Liver (tissue), 9 donors: ENCODE results near the gene FLNB. TPM values are rescaled to one million over a fixed set of nuclear protein-coding genes. Genes with fewer than 3 reads are reported as not detected.

Source experiments
- DNase-seq: peaks from one replicate; pipeline ENCODE4 v3.0.0-alpha.2; 2017; ENCODE audit warnings: low spot score
- H3K27ac ChIP-seq, 2 donors: one replicate each; pipeline ENCODE4 v1.7.0; 2013; ENCODE audit warnings: inconsistent platforms in 2 of 2, low read length in 2 of 2, control low read depth in 1 of 2, low read depth in 1 of 2, mild to moderate bottlenecking in 1 of 2
- H3K27me3 ChIP-seq, 4 donors: one replicate each; pipeline versions ENCODE4 v1.6.1 to v1.7.0; 2013; ENCODE audit warnings: low read length in 3 of 4, inconsistent platforms in 1 of 4, mild to moderate bottlenecking in 1 of 4, moderate library complexity in 1 of 4; ENCODE audit not compliant: control insufficient read depth in 4 of 4, insufficient read depth in 4 of 4
- H3K36me3 ChIP-seq, 4 donors: one replicate each; pipeline versions ENCODE4 v1.6.1 to v1.7.0; 2013; ENCODE audit warnings: low read length in 3 of 4, mild to moderate bottlenecking in 3 of 4, low read depth in 1 of 4, moderate library complexity in 1 of 4; ENCODE audit not compliant: control insufficient read depth in 4 of 4, insufficient read depth in 3 of 4
- H3K4me1 ChIP-seq, 4 donors: one replicate each; pipeline versions ENCODE4 v1.6.1 to v1.7.0; 2013; ENCODE audit warnings: low read length in 3 of 4, mild to moderate bottlenecking in 3 of 4, moderate library complexity in 1 of 4; ENCODE audit not compliant: control insufficient read depth in 4 of 4, insufficient read depth in 4 of 4
- H3K4me3 ChIP-seq, 3 donors: one replicate each; pipeline versions ENCODE4 v1.6.1 to v1.7.0; 2013; ENCODE audit warnings: low read length in 3 of 3, control low read depth in 1 of 3, low read depth in 1 of 3, mild to moderate bottlenecking in 1 of 3
- H3K9ac ChIP-seq, 2 donors: one replicate each; pipeline ENCODE4 v1.7.0; 2013; ENCODE audit warnings: low read length in 2 of 2, mild to moderate bottlenecking in 2 of 2, moderate library complexity in 2 of 2, control low read depth in 1 of 2, low read depth in 1 of 2
- H3K9me3 ChIP-seq, 4 donors: one replicate each; pipeline versions ENCODE4 v1.6.1 to v1.7.0; 2013; ENCODE audit warnings: low read length in 3 of 4; ENCODE audit not compliant: control insufficient read depth in 4 of 4
- ATF3 ChIP-seq: IDR thresholded peaks from 2 replicates; pipeline ENCODE4 v1.6.1; 2016; ENCODE audit warnings: antibody characterized with exemption
- EGR1 ChIP-seq, 2 donors: IDR thresholded peaks; 2 replicates each; pipeline ENCODE4 v1.6.1; 2016 to 2018; ENCODE audit warnings: antibody characterized with exemption in 2 of 2, low read depth in 2 of 2
- FOXA2 ChIP-seq: IDR thresholded peaks from 2 replicates; pipeline ENCODE4 v1.6.1; 2016; ENCODE audit warnings: antibody characterized with exemption
- GABPA ChIP-seq, 2 donors: IDR thresholded peaks in 1 of 2; conservative IDR thresholded peaks in 1 of 2; 2 replicates each; pipeline ENCODE4 v1.6.1; 2016; ENCODE audit warnings: antibody characterized with exemption in 2 of 2, mild to moderate bottlenecking in 1 of 2, moderate library complexity in 1 of 2
- HNF4A ChIP-seq, 2 donors: conservative IDR thresholded peaks; 2 replicates each; pipeline ENCODE4 v1.6.1; 2016; ENCODE audit warnings: antibody characterized with exemption in 2 of 2, mild to moderate bottlenecking in 2 of 2
- HNF4G ChIP-seq: IDR thresholded peaks from 2 replicates; pipeline ENCODE4 v1.6.1; 2016; ENCODE audit warnings: antibody characterized with exemption
- JUND ChIP-seq, 2 donors: IDR thresholded peaks; 2 replicates each; pipeline ENCODE4 v1.6.1; 2016; ENCODE audit warnings: antibody characterized with exemption in 2 of 2
- RAD21 ChIP-seq, 2 donors: IDR thresholded peaks; 2 replicates each; pipeline ENCODE4 v1.6.1; 2016; ENCODE audit warnings: antibody characterized with exemption in 2 of 2, mild to moderate bottlenecking in 2 of 2
- REST ChIP-seq: IDR thresholded peaks from 2 replicates; pipeline ENCODE4 v1.6.1; 2016; ENCODE audit warnings: antibody characterized with exemption, mild to moderate bottlenecking
- RXRA ChIP-seq, 2 donors: IDR thresholded peaks; 2 replicates each; pipeline ENCODE4 v1.6.1; 2017 to 2018; ENCODE audit warnings: antibody characterized with exemption in 2 of 2, mild to moderate bottlenecking in 1 of 2
- YY1 ChIP-seq: IDR thresholded peaks from 2 replicates; pipeline ENCODE4 v1.6.1; 2016; ENCODE audit warnings: antibody characterized with exemption, mild to moderate bottlenecking
- ZBTB33 ChIP-seq: IDR thresholded peaks from 2 replicates; pipeline ENCODE4 v1.6.1; 2016; ENCODE audit warnings: antibody characterized with exemption
- WGBS: extraction: QIAGEN DNeasy Blood & Tissue Kit; methylation state at CpG from one replicate; pipeline ENCODE4 v1.1.7; 2013; 5-methylcytosine and 5-hydroxymethylcytosine counted together
- polyA plus RNA-seq, 2 donors: library from polyadenylated mRNA; stranded (reverse) in 1 of 2; unstranded in 1 of 2; fragments of 200-250 nt in 1 of 2; fragments of >200 nt in 1 of 2; fragmentation: Nextera tagmentation in 1 of 2; extraction: Ambion mirVana in 1 of 2; gene quantifications; one replicate each; pipeline versions ENCODE4 v1.2.1 to v1.2.3, GENCODE V29; 2013 to 2015
- total RNA-seq, 2 donors: library from RNA; depleted of rRNA; stranded (reverse); fragments of >200 nt; gene quantifications; one replicate each; pipeline ENCODE4 v1.2.3, GENCODE V29; 2014
- donor health status: healthy.
- donor health status: healthy.
- donor health status: healthy.
- donor health status: healthy.
- donor health status: healthy.

The FLNB gene
- total and polyA plus RNA-seq, 4 donors = 22.9 to 124 (median 44.3) TPM

- TF ChIP-seq ATF3 (peak; percentile 21), HNF4A (conservative IDR thresholded peaks at IDR 0.05) (peak; percentile 19 to 44), ZBTB33 (no peak)
Observed at GRCh38 chr3:58120075-58120812, 112.0 kb downstream of the FLNB start (continued).

- Histone ChIP-seq H3K9me3 (no peaks in the 10 kb centered on the region), H3K27me3 (no peaks in the 10 kb centered on the region), H3K4me3 (no peak overlapping the region), H3K27ac (peak overlapping the region in 1 of 2 donors; percentile 22), H3K4me1 (peaks cover 16 to 48% (median 45%) of the 10 kb centered on the region in 4 donors), H3K36me3 (peaks cover 5 to 44% (median 37%) of the 10 kb centered on the region in 4 donors), H3K9ac (no peak overlapping the region)
- DNase-seq = no peak
- no peak for TF ChIP-seq ATF3
- WGBS = 90% methylated on average over 11 of the region's 11 CpGs
Observed at GRCh38 chr3:58121183-58121582, 113.0 kb downstream of the FLNB start.

- H3K4me3 ChIP-seq = no peak overlapping the region
- H3K9ac ChIP-seq = no peak overlapping the region
- H3K4me1 ChIP-seq = peaks cover 8 to 30% (median 29%) of the 10 kb centered on the region in 4 donors
- H3K27me3 ChIP-seq = no peaks in the 10 kb centered on the region
- no peak for TF ChIP-seq RAD21 (IDR thresholded peaks at IDR 0.05)
- TF ChIP-seq REST = no peak
- TF ChIP-seq HNF4G = no peak
- no peak for TF ChIP-seq FOXA2
- no peak for TF ChIP-seq JUND (IDR thresholded peaks at IDR 0.05)
- TF ChIP-seq YY1 = no peak
- TF ChIP-seq EGR1 (IDR thresholded peaks at IDR 0.05; ENCODE audit: low read depth in 2 of 2) = no peak
- no peak for TF ChIP-seq GABPA (IDR thresholded peaks at IDR 0.05 in 1 of 2, conservative IDR thresholded peaks at IDR 0.05 in 1 of 2)
- TF ChIP-seq ATF3 = no peak
- no peak for TF ChIP-seq RXRA (IDR thresholded peaks at IDR 0.05)
- no peak overlapping the region for H3K27ac ChIP-seq
- H3K9me3 ChIP-seq = no peaks in the 10 kb centered on the region
- peaks cover 13 to 61% (median 47%) of the 10 kb centered on the region in 4 donors for H3K36me3 ChIP-seq
- WGBS = 95% methylated on average over 41 of the region's 41 CpGs
- DNase-seq = no peak
Observed at GRCh38 chr3:58122936-58123700, 114.9 kb downstream of the FLNB start.
